HepG2 (cell line): Measurements from ENCODE around the gene RPL6. TPM values are rescaled to one million over a fixed set of nuclear protein-coding genes. Genes with fewer than 3 reads are reported as not detected.
A peak's percentile ranks its signal among the peaks of the same experiment; 100 is the strongest.

Experiments
- AHR ChIP-seq: IDR thresholded peaks from 2 replicates; pipeline ENCODE4 v1.6.1; 2018; ENCODE audit warnings: missing genetic modification reagents, missing compliant biosample characterization
- CREB1 ChIP-seq, 2 experiments: fragments of 450-650 bp in 1 of 2; IDR thresholded peaks; 2 replicates each; pipeline ENCODE4 v1.6.1; 2016 to 2017; ENCODE audit warnings: control low read depth in 1 of 2, mild to moderate bottlenecking in 1 of 2, missing compliant biosample characterization in 1 of 2, missing genetic modification characterization in 1 of 2
- GPN1 ChIP-seq: sonication (generic); formaldehyde crosslinking; IDR thresholded peaks from 2 replicates; pipeline ENCODE4 v1.5.1; 2020; ENCODE audit warnings: missing genetic modification reagents, borderline replicate concordance
- HDAC1 ChIP-seq: sonication (generic); formaldehyde crosslinking; IDR thresholded peaks from 2 replicates; pipeline ENCODE4 v1.5.1; 2020; ENCODE audit warnings: mild to moderate bottlenecking, missing genetic modification reagents
- HDAC2 ChIP-seq: sonication (generic); formaldehyde crosslinking; IDR thresholded peaks from 2 replicates; pipeline ENCODE4 v1.4.0; 2020; ENCODE audit warnings: missing genetic modification reagents
- MIER3 ChIP-seq: IDR thresholded peaks from 2 replicates; pipeline ENCODE4 v1.6.1; 2016; ENCODE audit warnings: missing compliant biosample characterization, borderline replicate concordance
- PITX1 ChIP-seq: sonication (generic); formaldehyde crosslinking; IDR thresholded peaks from 2 replicates; pipeline ENCODE4 v1.5.1; 2020; ENCODE audit warnings: mild to moderate bottlenecking, missing genetic modification reagents
- SALL2 ChIP-seq: sonication (generic); formaldehyde crosslinking; IDR thresholded peaks from 2 replicates; pipeline ENCODE4 v1.8.1; 2023; ENCODE audit warnings: mild to moderate bottlenecking, missing genetic modification reagents, inconsistent platforms
- SMYD3 ChIP-seq: sonication (generic); formaldehyde crosslinking; IDR thresholded peaks from 2 replicates; pipeline ENCODE4 v1.8.1; 2023; ENCODE audit warnings: mild to moderate bottlenecking, missing genetic modification reagents
- TBX2 ChIP-seq: sonication (generic); formaldehyde crosslinking; IDR thresholded peaks from 2 replicates; pipeline ENCODE4 v1.5.0; 2020; ENCODE audit warnings: missing genetic modification reagents, mild to moderate bottlenecking, borderline replicate concordance
- TOE1 ChIP-seq: sonication (generic); formaldehyde crosslinking; IDR thresholded peaks from 2 replicates; pipeline ENCODE4 v1.4.0; 2020; ENCODE audit warnings: mild to moderate bottlenecking, missing genetic modification reagents
- ZBED4 ChIP-seq: sonication (generic); formaldehyde crosslinking; IDR thresholded peaks from 2 replicates; pipeline ENCODE4 v1.4.0; 2020; ENCODE audit warnings: missing genetic modification reagents, borderline replicate concordance
- ZBTB34 ChIP-seq: sonication (generic); formaldehyde crosslinking; IDR thresholded peaks from 2 replicates; pipeline ENCODE4 v1.8.0; 2022; ENCODE audit warnings: mild to moderate bottlenecking, missing genetic modification reagents
- ZBTB39 ChIP-seq: sonication (generic); formaldehyde crosslinking; IDR thresholded peaks from 2 replicates; pipeline ENCODE4 v1.5.0; 2020; ENCODE audit warnings: missing genetic modification reagents
- ZBTB43 ChIP-seq: sonication (generic); formaldehyde crosslinking; conservative IDR thresholded peaks from 2 replicates; pipeline ENCODE4 v1.4.0; 2020; ENCODE audit warnings: missing genetic modification reagents
- ZNF33B ChIP-seq: sonication (generic); formaldehyde crosslinking; IDR thresholded peaks from 2 replicates; pipeline ENCODE4 v1.5.1; 2020; ENCODE audit warnings: mild to moderate bottlenecking, missing genetic modification reagents
- ZNF441 ChIP-seq: sonication (generic); formaldehyde crosslinking; IDR thresholded peaks from 2 replicates; pipeline ENCODE4 v1.7.0; 2021; ENCODE audit warnings: missing genetic modification reagents, borderline replicate concordance
- ZNF75D ChIP-seq: sonication (generic); formaldehyde crosslinking; IDR thresholded peaks from 2 replicates; pipeline ENCODE4 v1.8.1; 2023; ENCODE audit warnings: missing genetic modification reagents, mild to moderate bottlenecking, borderline replicate concordance
- ZNF775 ChIP-seq: sonication (generic); formaldehyde crosslinking; IDR thresholded peaks from 2 replicates; pipeline ENCODE4 v1.4.0; 2020; ENCODE audit warnings: missing genetic modification reagents, mild to moderate bottlenecking, moderate library complexity, borderline replicate concordance
- ZNF780A ChIP-seq: sonication (generic); formaldehyde crosslinking; IDR thresholded peaks from 2 replicates; pipeline ENCODE4 v1.8.0; 2022; ENCODE audit warnings: mild to moderate bottlenecking, missing genetic modification reagents, moderate library complexity
- ZNF891 ChIP-seq: sonication (generic); formaldehyde crosslinking; IDR thresholded peaks from 2 replicates; pipeline ENCODE4 v1.5.0; 2020; ENCODE audit warnings: mild to moderate bottlenecking, missing genetic modification reagents
- polyA plus RNA-seq, 8 experiments: library from polyadenylated mRNA; depleted of rRNA in 3 of 8; stranded (reverse) in 7 of 8; unstranded in 1 of 8; fragments of >200 nt; fragmentation: Illumina TruSeq in 4 of 8; extraction: Trizol in 4 of 8; gene quantifications; 2 replicates each; pipeline versions ENCODE4 v1.2.1 to v1.2.3, GENCODE V29; 2011 to 2016; ENCODE audit warnings: low read depth in 4 of 8, missing spikeins in 1 of 8, mixed read lengths in 1 of 8; ENCODE audit not compliant: insufficient read depth in 1 of 8
- total RNA-seq, 5 experiments: library from RNA; depleted of rRNA; stranded (reverse); fragments of >200 nt; fragmentation: Illumina TruSeq; extraction: Trizol; gene quantifications; 2 replicates each; pipeline ENCODE4 v1.2.3, GENCODE V29; 2016; ENCODE audit warnings: low read depth in 1 of 5

Gene RPL6
- total and polyA plus RNA-seq, 2 of the 13 experiments (the other 11 are each of a cell fraction or from before 2014, with no cell fraction given), result 1,551 to 1,719 TPM

DNA sequence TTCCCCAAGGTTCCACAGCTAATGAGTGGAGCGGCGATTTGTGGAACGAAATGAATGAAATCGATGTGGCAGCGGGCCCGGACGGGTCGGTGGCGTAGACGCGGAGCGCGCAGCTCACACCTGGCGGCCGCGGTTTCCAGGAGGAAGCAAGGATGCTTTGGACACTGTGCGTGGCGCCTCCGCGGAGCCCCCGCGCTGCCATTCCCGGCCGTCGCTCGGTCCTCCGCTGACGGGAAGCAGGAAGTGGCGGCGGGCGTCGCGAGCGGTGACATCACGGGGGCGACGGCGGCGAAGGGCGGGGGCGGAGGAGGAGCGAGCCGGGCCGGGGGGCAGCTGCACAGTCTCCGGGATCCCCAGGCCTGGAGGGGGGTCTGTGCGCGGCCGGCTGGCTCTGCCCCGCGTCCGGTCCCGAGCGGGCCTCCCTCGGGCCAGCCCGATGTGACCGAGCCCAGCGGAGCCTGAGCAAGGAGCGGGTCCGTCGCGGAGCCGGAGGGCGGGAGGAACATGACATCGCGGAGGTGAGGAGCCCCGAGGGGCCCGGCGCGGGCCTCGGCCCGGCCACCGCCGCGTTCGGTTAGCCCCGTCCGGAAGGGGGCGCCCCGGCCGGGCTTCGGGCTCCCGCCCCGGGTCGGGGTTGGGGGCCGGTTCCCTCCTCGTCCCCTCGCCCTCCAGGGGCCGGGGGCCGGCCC, 9.3 kb upstream of the RPL6 start, which contains the start of gene PTPN11 (continued):
- TF ChIP-seq GPN1 (CRISPR knock-in tag) (no peak), TOE1 (CRISPR knock-in tag) (no peak), CREB1 (IDR thresholded peaks at IDR 0.05) (peak; percentile 97), CREB1 (CRISPR knock-in tag; IDR thresholded peaks at IDR 0.05) (peak; percentile 97), ZNF775 (CRISPR knock-in tag) (0 out of 2 replicates have a peak, but pooled peaks have one; percentile 68), ZNF891 (peak; percentile 68), ZBTB43 (0 out of 2 replicates have a peak, but pooled peaks have one; percentile 30), ZBTB39 (peak; percentile 55), SMYD3 (CRISPR knock-in tag) (no peak), MIER3 (CRISPR knock-in tag) (peak; percentile 39; the same call in 1 of the 2 replicates), ZBTB34 (CRISPR knock-in tag) (no peak), ZNF780A (CRISPR knock-in tag) (no peak), ZBED4 (peak; percentile 79), HDAC1 (CRISPR knock-in tag) (peak; percentile 98), SALL2 (CRISPR knock-in tag) (no peak; the same call in 1 of the 2 replicates), TBX2 (CRISPR knock-in tag) (peak; percentile 66), HDAC2 (CRISPR knock-in tag) (peak; percentile 88), AHR (CRISPR knock-in tag) (peak; percentile 76; the same call in 1 of the 2 replicates), ZNF441 (CRISPR knock-in tag) (peak; percentile 29), ZNF75D (no peak), ZNF33B (CRISPR knock-in tag) (peak; percentile 76), PITX1 (CRISPR knock-in tag) (peak; percentile 43)
